Omental fat pad (tissue), 4 donors: ENCODE data around the gene TIE1. TPM values are rescaled to one million over a fixed set of nuclear protein-coding genes. Genes with fewer than 3 reads are reported as not detected.

Source experiments
- ATAC-seq: fragments of 150-250 bp; one replicate; pipeline ENCODE4 v1.9.1; 2016; ENCODE audit warnings: mild to moderate bottlenecking, moderate library complexity; ENCODE audit not compliant: low FRiP score
- DNase-seq: peaks from one replicate; pipeline ENCODE4 v3.0.0-alpha.2; 2019; ENCODE audit warnings: low spot score
- total RNA-seq, 4 donors: library from RNA; depleted of rRNA; stranded (reverse); fragments of >200 nt; gene quantifications; one replicate each; pipeline ENCODE4 v1.1.0, GENCODE V29; 2016
- TF ChIP-seq, protein P1 (sequence below), 3 donors: fragments of 450-650 bp; IDR thresholded peaks; one replicate each; pipeline ENCODE4 v1.5.1; 2016 to 2017; ENCODE audit warnings: antibody characterized with exemption in 3 of 3, mild to moderate bottlenecking in 3 of 3, moderate library complexity in 2 of 3

TIE1 gene
- total RNA-seq, 4 donors from 2014 or later: 15.2 to 156 (median 44.6) TPM

DNA sequence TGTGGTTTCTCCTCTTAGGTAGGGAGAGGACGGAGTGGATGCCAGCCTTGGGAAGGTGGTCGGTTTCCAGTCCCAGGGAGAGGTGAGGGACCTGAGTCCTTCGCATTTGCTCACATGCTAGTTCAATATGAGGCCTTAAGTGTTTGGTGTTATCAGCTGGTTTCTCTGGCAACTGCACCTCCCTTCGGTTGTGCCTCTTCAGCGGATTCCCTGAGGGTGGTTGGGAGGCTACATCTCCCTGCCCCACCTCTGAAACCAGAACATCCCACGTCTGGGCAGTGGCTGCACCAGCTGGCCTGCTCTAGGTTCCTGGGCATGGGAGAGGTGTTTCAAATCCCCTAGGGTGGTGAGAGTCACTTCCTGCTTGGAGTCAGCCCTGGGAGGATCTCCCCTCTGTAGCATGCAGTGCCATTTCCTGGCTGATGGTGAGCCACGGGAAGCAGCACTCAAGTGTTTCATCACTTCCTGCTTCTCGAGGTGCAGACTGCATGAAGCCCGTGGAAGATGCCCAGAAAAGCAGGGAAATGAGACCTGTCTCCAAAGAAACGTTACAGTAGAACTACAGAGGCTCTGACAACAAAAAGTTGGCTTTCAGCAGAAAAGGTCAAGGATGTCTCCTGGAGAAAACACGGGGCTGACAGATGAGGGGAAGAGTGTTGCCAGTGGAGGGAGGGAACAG, 26.5 kb upstream of the TIE1 start:
- TF ChIP-seq, protein P1, sequence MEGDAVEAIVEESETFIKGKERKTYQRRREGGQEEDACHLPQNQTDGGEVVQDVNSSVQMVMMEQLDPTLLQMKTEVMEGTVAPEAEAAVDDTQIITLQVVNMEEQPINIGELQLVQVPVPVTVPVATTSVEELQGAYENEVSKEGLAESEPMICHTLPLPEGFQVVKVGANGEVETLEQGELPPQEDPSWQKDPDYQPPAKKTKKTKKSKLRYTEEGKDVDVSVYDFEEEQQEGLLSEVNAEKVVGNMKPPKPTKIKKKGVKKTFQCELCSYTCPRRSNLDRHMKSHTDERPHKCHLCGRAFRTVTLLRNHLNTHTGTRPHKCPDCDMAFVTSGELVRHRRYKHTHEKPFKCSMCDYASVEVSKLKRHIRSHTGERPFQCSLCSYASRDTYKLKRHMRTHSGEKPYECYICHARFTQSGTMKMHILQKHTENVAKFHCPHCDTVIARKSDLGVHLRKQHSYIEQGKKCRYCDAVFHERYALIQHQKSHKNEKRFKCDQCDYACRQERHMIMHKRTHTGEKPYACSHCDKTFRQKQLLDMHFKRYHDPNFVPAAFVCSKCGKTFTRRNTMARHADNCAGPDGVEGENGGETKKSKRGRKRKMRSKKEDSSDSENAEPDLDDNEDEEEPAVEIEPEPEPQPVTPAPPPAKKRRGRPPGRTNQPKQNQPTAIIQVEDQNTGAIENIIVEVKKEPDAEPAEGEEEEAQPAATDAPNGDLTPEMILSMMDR (IDR thresholded peaks at IDR 0.05): no peak
- DNase-seq (no peak), ATAC-seq (peak; percentile 37)

DNA sequence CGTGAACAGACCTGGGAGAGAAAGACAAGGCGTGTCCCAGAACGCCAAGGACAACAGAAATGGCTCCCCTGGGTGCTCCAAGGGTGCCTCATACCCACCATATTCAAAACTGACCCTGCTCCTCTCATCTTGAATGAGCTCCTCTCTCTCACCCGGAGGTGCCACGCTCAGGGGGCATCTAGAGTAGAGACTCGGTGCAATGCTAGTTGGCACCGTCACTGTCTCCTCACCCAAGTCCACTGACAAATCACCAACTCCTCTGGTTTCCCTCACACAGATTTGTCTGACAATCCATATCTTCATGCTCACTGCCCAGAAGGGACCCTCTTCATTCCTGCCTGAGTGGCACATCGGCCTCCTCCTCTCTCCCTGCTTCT, 26.0 kb upstream of the TIE1 start:
- DNase-seq (no peak), ATAC-seq (no peak)
- TF ChIP-seq, protein P1 (IDR thresholded peaks at IDR 0.05): no peak

DNA sequence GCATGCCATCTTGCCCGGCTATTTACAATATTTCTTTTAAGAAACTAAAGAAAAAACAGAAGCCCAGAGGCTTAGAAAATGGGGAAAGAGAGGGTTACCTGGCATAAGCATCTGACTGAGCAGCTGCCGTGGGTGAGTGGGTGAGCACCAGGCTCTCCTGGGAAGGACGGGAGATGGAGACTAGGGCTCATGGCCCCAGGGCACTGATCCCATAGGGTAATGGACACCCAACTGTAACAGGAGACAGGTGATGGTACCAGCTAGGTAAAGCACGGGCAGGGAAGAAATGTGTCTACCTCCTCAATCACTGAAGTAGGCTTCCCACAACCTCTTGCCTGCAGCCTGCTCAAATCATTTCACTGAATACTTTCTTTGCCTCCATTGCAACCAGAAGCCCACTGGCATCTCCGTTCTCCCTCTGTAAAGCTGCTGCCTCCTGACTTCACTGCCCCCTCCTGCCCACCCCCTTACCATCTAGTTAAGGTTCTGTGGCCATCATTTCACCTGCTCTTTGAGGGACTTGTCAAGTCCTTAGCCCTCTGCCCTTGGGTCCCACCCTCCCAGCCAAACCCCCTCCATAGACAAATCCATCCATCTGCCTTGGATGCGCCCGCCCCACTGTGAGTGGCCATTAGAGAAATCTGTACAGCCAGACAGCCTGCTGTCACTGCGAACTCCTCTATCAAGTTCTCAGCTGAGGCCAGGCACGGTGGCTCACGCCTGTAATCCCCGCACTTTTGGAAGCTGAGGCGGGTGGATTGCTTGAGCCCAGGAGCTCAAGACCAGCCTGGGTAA, 24.8 kb upstream of the TIE1 start:
- ATAC-seq: no peak
- DNase-seq: no peak
- TF ChIP-seq, protein P1 (IDR thresholded peaks at IDR 0.05): no peak

DNA sequence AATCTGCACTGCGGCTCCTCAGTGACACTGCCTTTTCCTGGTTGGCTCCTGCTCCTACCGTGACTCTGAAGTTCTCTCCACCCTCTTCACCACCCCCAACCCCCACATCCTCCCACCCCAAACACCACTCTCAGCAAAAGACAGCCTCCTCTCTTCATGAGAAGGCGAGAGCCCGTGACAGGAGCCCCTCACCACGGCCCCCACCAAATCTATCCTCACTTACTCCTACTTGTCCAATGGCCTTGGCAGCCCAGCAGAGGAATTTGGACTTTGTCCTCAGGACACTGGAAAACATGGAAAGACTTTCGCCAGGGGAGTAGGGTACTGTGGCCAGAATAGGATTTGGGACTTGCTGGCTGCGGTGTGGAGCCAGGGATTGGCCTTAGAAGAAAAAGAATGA, 24.1 kb upstream of the TIE1 start:
- TF ChIP-seq, protein P1 (IDR thresholded peaks at IDR 0.05): no peak
- ATAC-seq (no peak), DNase-seq (no peak)

DNA sequence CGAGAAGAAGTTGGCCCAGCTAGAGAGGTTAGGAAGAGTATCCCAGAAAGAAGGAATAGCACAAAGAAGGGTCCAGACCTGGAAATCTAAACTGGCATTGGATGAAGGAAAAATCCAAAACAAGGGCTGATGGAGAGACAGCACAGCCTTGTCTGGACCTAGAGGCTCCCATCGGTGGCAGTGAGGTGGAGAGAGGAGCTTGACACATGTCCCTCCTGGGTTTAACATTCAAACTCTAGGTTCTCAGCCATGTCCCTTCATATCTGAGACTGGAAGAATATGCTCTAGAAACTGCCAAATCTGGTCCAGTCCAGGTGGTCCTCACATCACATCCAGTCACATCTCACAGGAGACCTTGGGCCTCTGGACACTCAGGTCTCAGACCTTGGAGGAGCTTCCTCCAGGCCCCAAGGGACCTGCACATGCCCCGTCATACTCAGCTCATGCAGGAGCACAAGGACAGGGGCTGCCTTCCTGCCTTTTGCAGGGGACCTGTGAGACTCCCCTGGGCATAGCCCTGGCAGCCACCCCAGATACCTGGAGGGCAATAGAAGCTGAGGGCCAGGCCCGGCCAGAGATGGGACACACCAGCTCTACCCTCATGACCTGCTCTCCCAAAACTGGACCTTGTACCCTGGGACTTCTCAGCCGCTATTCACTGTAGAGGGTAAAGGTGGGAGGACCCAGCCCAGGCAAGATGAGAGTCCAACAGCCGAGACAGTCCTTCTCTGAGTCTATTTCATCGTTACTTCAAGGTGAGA, 23.5 kb upstream of the TIE1 start:
- ATAC-seq (no peak), DNase-seq (no peak)
- TF ChIP-seq, protein P1 (IDR thresholded peaks at IDR 0.05): no peak

DNA sequence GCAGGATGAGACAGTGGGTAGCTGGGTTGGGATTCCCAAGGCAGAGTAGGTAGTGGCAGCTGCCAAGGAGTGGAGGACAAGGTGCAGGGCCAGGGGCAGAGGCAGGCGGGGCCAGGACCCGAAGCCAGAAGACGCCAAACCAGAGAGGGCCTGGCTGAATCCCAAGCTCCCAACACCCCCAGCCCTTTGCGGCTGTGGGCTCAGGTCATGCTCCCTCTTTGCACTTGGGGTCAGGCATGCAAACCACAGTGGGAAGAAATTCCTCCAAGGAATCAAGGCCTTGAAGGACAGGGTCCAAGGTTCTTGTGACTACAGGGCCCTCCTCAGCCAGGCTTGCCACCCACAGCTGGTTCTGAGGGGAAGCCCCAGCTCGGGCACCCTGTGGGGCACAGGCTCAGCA, 21.6 kb upstream of the TIE1 start:
- TF ChIP-seq, protein P1 (IDR thresholded peaks at IDR 0.05): no peak
- no peak for DNase-seq

More for the DNA sequence above, 21.6 kb upstream of the TIE1 start:
- ATAC-seq: no peak
